Karpas-422 (cell line): ENCODE results near the gene PPFIA1. TPM values are rescaled to one million over a fixed set of nuclear protein-coding genes. Genes with fewer than 3 reads are reported as not detected.

Source experiments
- DNase-seq: peaks from one replicate; pipeline ENCODE4 v3.0.0-alpha.2; 2015
- H2AFZ ChIP-seq: fragments of 200-600 bp; sonication (generic); 2 replicates; pipeline ENCODE4 v1.6.1; 2014; ENCODE audit warnings: antibody characterized with exemption, low read length, mixed read lengths
- H3K27ac ChIP-seq: fragments of 200-600 bp; sonication (generic); 2 replicates; pipeline ENCODE4 v1.5.1; 2014; ENCODE audit warnings: mild to moderate bottlenecking, low read length, moderate library complexity
- H3K27me3 ChIP-seq: fragments of 200-600 bp; sonication (generic); 2 replicates; pipeline ENCODE4 v1.6.1; 2014; ENCODE audit warnings: low read length, mixed read lengths
- H3K36me3 ChIP-seq: fragments of 200-600 bp; sonication (generic); 2 replicates; pipeline ENCODE4 v1.6.1; 2014; ENCODE audit warnings: low read length, mixed read lengths; ENCODE audit not compliant: insufficient read depth
- H3K4me1 ChIP-seq: fragments of 200-600 bp; sonication (generic); 2 replicates; pipeline ENCODE4 v1.6.1; 2014; ENCODE audit warnings: mild to moderate bottlenecking, low read length, mixed read lengths
- H3K4me2 ChIP-seq: fragments of 200-600 bp; sonication (generic); 2 replicates; pipeline ENCODE4 v1.6.1; 2014; ENCODE audit warnings: low read length, low read depth, mild to moderate bottlenecking; ENCODE audit not compliant: poor library complexity, severe bottlenecking
- H3K4me3 ChIP-seq: fragments of 200-600 bp; sonication (generic); 2 replicates; pipeline ENCODE4 v1.5.1; 2014; ENCODE audit warnings: mild to moderate bottlenecking, antibody characterized with exemption, low read length, mixed read lengths
- H3K79me2 ChIP-seq: fragments of 200-600 bp; sonication (generic); 2 replicates; pipeline ENCODE4 v1.6.1; 2014; ENCODE audit warnings: mild to moderate bottlenecking, low read length, mixed read lengths
- H3K9ac ChIP-seq: fragments of 200-600 bp; sonication (generic); 2 replicates; pipeline ENCODE4 v1.6.0; 2014; ENCODE audit warnings: low read length
- H3K9me2 ChIP-seq: fragments of 200-600 bp; sonication (generic), shearing (Covaris generic); replicated peaks from 2 replicates; pipeline ENCODE4 v1.6.0; 2014; ENCODE audit warnings: mild to moderate bottlenecking, low read length, moderate library complexity; ENCODE audit not compliant: insufficient read depth
- H3K9me3 ChIP-seq: fragments of 300-700, 200-600 bp; sonication (generic); 2 replicates; pipeline ENCODE4 v1.6.1; 2014; ENCODE audit warnings: low read length, mixed read lengths
- H4K20me1 ChIP-seq: fragments of 200-600 bp; sonication (generic); 2 replicates; pipeline ENCODE4 v1.6.1; 2014; ENCODE audit warnings: mild to moderate bottlenecking, antibody characterized with exemption, low read length, low read depth; ENCODE audit not compliant: insufficient read depth
- total RNA-seq: library from RNA; depleted of rRNA; stranded (reverse); fragments of >200 nt; shearing (Covaris generic); gene quantifications from 2 replicates; pipeline ENCODE4 v1.2.3, GENCODE V29; 2014; ENCODE audit warnings: low replicate concordance

Gene PPFIA1
- total RNA-seq, 1 experiment from 2014 or later: 24.6 TPM

DNA sequence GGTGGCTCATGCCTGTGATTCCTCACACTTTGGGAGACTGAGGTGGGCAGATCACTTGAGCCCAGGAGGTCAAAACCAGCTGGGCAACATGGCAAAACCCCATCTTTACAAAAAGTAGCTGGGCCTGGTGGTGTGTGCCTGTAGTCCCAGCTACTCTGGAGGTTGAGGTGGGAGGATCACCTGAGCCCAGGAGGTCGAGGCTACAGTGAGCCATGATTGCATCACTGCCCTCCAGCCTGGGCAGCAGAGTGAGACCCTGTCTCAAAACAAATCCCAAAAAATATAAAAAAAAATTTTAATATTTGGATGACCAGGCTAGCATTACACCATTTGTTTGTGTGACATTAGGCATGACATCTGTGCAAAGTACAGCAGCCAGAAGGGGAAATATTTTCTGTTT is 78.1 kb downstream of the PPFIA1 start:
- Histone ChIP-seq H3K27me3 (no peaks in the 10 kb centered on the region), H4K20me1 (no peaks in the 10 kb centered on the region), H3K27ac (no peak overlapping the region), H3K9me3 (no peaks in the 10 kb centered on the region), H3K4me1 (no peaks in the 10 kb centered on the region), H2AFZ (no peak overlapping the region), H3K9me2 (no peaks in the 10 kb centered on the region), H3K4me3 (no peak overlapping the region), H3K79me2 (no peaks in the 10 kb centered on the region; the same call in 1 of the 2 replicates), H3K4me2 (no peak overlapping the region), H3K36me3 (peaks cover 13% of the 10 kb centered on the region; the same call in 1 of the 2 replicates), H3K9ac (no peak overlapping the region)
- no peak for DNase-seq

DNA sequence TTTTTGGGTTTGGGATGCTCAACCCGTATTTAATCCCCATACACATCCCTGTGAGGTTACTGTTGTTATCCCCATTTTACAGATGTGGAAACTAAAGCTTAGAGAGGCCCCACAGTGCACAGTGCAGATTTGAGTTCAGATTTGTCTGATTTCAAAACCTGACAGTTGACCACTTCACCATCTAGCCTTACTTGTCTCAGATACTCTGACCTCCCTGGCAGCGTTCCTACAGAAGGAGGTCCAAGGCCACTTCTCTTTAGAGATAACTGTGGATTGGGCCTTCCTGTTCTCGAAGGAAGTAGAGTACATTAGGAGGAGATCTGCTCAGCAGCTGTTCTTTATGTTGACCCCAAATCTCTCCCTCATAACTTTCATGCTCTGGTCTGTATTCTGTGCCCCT is 81.2 kb downstream of the PPFIA1 start:
- DNase-seq: no peak
- Histone ChIP-seq H3K9ac (no peak overlapping the region), H3K4me2 (no peak overlapping the region), H3K79me2 (no peaks in the 10 kb centered on the region), H3K9me3 (no peaks in the 10 kb centered on the region), H3K27me3 (no peaks in the 10 kb centered on the region), H3K4me1 (no peaks in the 10 kb centered on the region), H3K27ac (no peak overlapping the region), H3K4me3 (no peak overlapping the region), H4K20me1 (no peaks in the 10 kb centered on the region), H3K36me3 (peaks cover 22% of the 10 kb centered on the region; the same call in 1 of the 2 replicates), H2AFZ (no peak overlapping the region), H3K9me2 (no peaks in the 10 kb centered on the region)

- DNase-seq: no peak
- no peaks in the 10 kb centered on the region for H3K9me3 ChIP-seq
- H3K4me3 ChIP-seq: no peak overlapping the region
- no peaks in the 10 kb centered on the region for H3K9me2 ChIP-seq
- no peaks in the 10 kb centered on the region for H3K4me1 ChIP-seq
- H3K79me2 ChIP-seq: no peaks in the 10 kb centered on the region
- no peak overlapping the region for H3K9ac ChIP-seq
- H3K27me3 ChIP-seq: no peaks in the 10 kb centered on the region
- no peak overlapping the region for H2AFZ ChIP-seq
- H3K27ac ChIP-seq: no peak overlapping the region
- H3K36me3 ChIP-seq: peaks cover 26% of the 10 kb centered on the region; the same call in 1 of the 2 replicates
- H3K4me2 ChIP-seq: no peak overlapping the region
- H4K20me1 ChIP-seq: no peaks in the 10 kb centered on the region
These were observed 81.6 kb downstream of the PPFIA1 start for GRCh38 chr11:70352100-70352499.

- Histone ChIP-seq H3K4me3 (no peak overlapping the region), H3K27ac (no peak overlapping the region), H2AFZ (no peak overlapping the region), H3K27me3 (no peaks in the 10 kb centered on the region), H3K36me3 (peaks cover 26% of the 10 kb centered on the region; the same call in 1 of the 2 replicates), H4K20me1 (no peaks in the 10 kb centered on the region), H3K9ac (no peak overlapping the region), H3K79me2 (no peaks in the 10 kb centered on the region), H3K4me2 (no peak overlapping the region), H3K9me3 (no peaks in the 10 kb centered on the region), H3K4me1 (no peaks in the 10 kb centered on the region), H3K9me2 (no peaks in the 10 kb centered on the region)
- DNase-seq: no peak
These were observed 82.1 kb downstream of the PPFIA1 start for GRCh38 chr11:70352601-70353000.

DNA sequence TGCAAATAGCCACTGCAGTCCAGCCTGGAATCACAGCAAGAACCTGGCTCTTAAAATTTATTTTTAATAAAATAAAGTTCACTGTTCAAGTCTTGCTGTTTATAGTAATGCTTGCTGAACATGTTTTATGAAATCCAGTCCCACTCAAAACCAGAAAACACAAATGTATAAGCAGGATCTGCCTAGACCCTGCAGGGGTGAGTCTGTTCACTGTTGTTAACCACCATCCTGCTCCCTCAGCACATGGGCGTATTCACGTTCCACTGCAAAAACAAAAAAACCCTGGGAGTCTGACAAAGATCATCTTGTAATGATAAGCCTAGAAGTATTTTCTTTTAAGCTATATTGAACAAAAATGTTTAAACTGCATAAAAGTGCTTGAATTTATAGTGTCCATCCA is 82.8 kb downstream of the PPFIA1 start:
- H3K79me2 ChIP-seq: no peaks in the 10 kb centered on the region
- H3K9me3 ChIP-seq: no peaks in the 10 kb centered on the region
- no peaks in the 10 kb centered on the region for H3K4me1 ChIP-seq
- no peak for DNase-seq
- no peak overlapping the region for H2AFZ ChIP-seq
- H3K27me3 ChIP-seq: no peaks in the 10 kb centered on the region
- H3K4me3 ChIP-seq: no peak overlapping the region
- no peak overlapping the region for H3K4me2 ChIP-seq
- no peak overlapping the region for H3K9ac ChIP-seq
- peaks cover 26% of the 10 kb centered on the region; the same call in 1 of the 2 replicates for H3K36me3 ChIP-seq
- no peaks in the 10 kb centered on the region for H3K9me2 ChIP-seq
- H3K27ac ChIP-seq: no peak overlapping the region
- no peaks in the 10 kb centered on the region for H4K20me1 ChIP-seq

DNA sequence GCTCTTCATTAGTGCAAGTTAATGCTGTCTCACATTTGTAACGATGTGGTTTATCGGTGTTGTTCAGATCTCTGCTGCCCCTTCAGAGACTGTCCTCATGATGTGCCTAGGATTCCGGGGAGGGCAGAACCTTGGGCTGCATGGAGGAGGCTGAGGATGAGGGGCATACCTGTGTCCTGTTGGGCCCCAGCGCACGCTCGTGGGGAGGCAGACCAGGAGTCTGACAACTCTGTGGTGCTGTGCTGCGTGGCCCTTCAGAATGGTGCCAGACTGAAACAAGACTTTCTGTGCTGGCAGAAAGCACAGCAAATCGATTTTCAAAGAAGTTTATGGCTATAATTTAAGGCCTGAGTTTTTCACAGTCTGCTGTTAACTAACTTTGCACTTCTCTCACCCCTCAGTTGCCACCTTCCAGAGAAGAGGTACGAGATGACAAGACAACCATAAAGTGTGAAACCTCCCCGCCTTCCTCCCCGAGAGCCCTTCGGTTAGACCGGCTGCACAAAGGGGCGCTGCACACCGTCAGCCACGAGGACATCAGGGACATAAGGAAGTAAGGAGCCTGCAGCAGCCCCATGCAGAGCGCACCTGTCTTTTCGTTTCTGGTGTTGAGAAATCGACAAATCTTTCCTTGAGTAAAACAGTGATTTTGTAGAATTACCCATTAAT is 83.5 kb downstream of the PPFIA1 start:
- Histone ChIP-seq H3K4me3 (no peak overlapping the region), H3K9me2 (no peaks in the 10 kb centered on the region), H3K9me3 (no peaks in the 10 kb centered on the region), H2AFZ (no peak overlapping the region), H3K27me3 (no peaks in the 10 kb centered on the region), H3K4me2 (no peak overlapping the region), H3K36me3 (peaks cover 30% of the 10 kb centered on the region; the same call in 1 of the 2 replicates), H3K27ac (no peak overlapping the region), H3K79me2 (no peaks in the 10 kb centered on the region), H3K4me1 (no peaks in the 10 kb centered on the region), H3K9ac (no peak overlapping the region), H4K20me1 (no peaks in the 10 kb centered on the region)
- no peak for DNase-seq

GRCh38 chr11:70354629-70355028 is 84.1 kb downstream of the PPFIA1 start:
- no peak overlapping the region for H3K9ac ChIP-seq
- no peaks in the 10 kb centered on the region for H3K4me1 ChIP-seq
- H3K4me2 ChIP-seq: no peak overlapping the region
- H3K4me3 ChIP-seq: no peak overlapping the region
- DNase-seq: no peak
- peaks cover 30% of the 10 kb centered on the region; the same call in 1 of the 2 replicates for H3K36me3 ChIP-seq
- H3K9me2 ChIP-seq: no peaks in the 10 kb centered on the region
- no peaks in the 10 kb centered on the region for H4K20me1 ChIP-seq
- H3K27ac ChIP-seq: no peak overlapping the region
- H2AFZ ChIP-seq: no peak overlapping the region
- H3K79me2 ChIP-seq: 0 out of 2 replicates have a peak, but pooled peaks cover 2% of the 10 kb centered on the region
- no peaks in the 10 kb centered on the region for H3K9me3 ChIP-seq
- no peaks in the 10 kb centered on the region for H3K27me3 ChIP-seq

- no peak for DNase-seq
- Histone ChIP-seq H3K36me3 (peaks cover 40% of the 10 kb centered on the region; the same call in 1 of the 2 replicates), H3K4me3 (no peak overlapping the region), H3K4me1 (no peaks in the 10 kb centered on the region), H4K20me1 (no peaks in the 10 kb centered on the region), H3K27ac (no peak overlapping the region), H3K27me3 (no peaks in the 10 kb centered on the region), H3K79me2 (0 out of 2 replicates have a peak, but pooled peaks cover 2% of the 10 kb centered on the region), H3K4me2 (no peak overlapping the region), H3K9me3 (no peaks in the 10 kb centered on the region), H3K9ac (no peak overlapping the region), H2AFZ (no peak overlapping the region), H3K9me2 (no peaks in the 10 kb centered on the region)
These were observed 88.3 kb downstream of the PPFIA1 start for GRCh38 chr11:70358753-70359152.
